ENCODE data around the gene SMARCC2.

- TF ChIP-seq CTCF (IDR thresholded peaks at IDR 0.05) = no peak
- no peak for TF ChIP-seq POLR2A (IDR thresholded peaks at IDR 0.05)
- TF ChIP-seq POLR2AphosphoS5 (IDR thresholded peaks at IDR 0.05) = no peak
These were observed 35.6 kb downstream of the SMARCC2 start for GRCh38 chr12:56153678-56154065.

All from stomach (tissue), 4 donors.